Lower leg skin (tissue), 3 donors: Measurements from ENCODE around the gene LIN52.

Source experiments
- CTCF ChIP-seq, 3 donors: fragments of 450-650 bp; IDR thresholded peaks; one replicate each; pipeline ENCODE4 v1.5.1; 2016; ENCODE audit warnings: antibody characterized with exemption in 3 of 3, mild to moderate bottlenecking in 3 of 3, moderate library complexity in 2 of 3
- POLR2A ChIP-seq, 2 donors: fragments of 450-650 bp; IDR thresholded peaks; one replicate each; pipeline ENCODE4 v1.6.1; 2016 to 2017; ENCODE audit warnings: antibody characterized with exemption in 2 of 2, mild to moderate bottlenecking in 1 of 2, moderate library complexity in 1 of 2

DNA sequence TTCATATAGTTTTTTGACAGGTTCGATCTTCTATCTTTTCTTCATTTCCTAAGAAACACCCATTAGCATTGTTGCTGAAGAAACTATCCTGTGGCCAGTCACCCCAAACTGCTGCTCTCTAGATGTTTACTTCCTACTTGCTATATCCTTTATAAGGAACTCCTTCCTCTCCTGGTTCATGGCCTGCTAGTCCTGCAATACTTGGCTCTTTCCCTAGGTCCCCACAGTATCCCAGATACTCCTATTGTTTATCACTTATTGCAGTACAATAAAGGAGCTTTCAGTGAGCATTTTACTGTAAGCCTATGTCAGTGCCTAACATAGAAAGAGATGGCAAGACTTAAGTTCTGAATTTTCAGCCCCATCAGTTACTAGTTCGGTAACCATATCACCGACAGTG is 3.3 kb upstream of the LIN52 start:
- TF ChIP-seq CTCF (IDR thresholded peaks at IDR 0.05) (no peak), POLR2A (IDR thresholded peaks at IDR 0.05) (no peak)
